Measurements from ENCODE around the gene ZNF860.

- TF ChIP-seq TAF1 (IDR thresholded peaks at IDR 0.05; ENCODE audit: borderline replicate concordance, insufficient read depth, low read length) = no peak
- TF ChIP-seq SIN3A (IDR thresholded peaks at IDR 0.05; ENCODE audit: borderline replicate concordance, insufficient read depth, low read length) = no peak
- no peak for TF ChIP-seq REST (IDR thresholded peaks at IDR 0.05; ENCODE audit: insufficient read depth in 1 of 2, low read depth in 2 of 2, low read length in 2 of 2)
- TF ChIP-seq POLR2AphosphoS5 (IDR thresholded peaks at IDR 0.05; ENCODE audit: low read depth, low read length) = no peak
- no peak for TF ChIP-seq FOXP2 (optimal IDR thresholded peaks at IDR 0.05; ENCODE audit: borderline replicate concordance, extremely low read depth, extremely low read length, insufficient read depth)
Observed at GRCh38 chr3:31959251-31959650, 22.3 kb upstream of the ZNF860 start.

Data from PFSK-1 (cell line).